Epithelial cell of esophagus (primary cell): ENCODE results near the gene COL8A1.

ENCODE experiments used
- DNase-seq: peaks from one replicate; pipeline ENCODE4 v3.0.0; 2010; ENCODE audit warnings: low read depth
- H3K4me3 ChIP-seq: 2 replicates; pipeline ENCODE4 v1.5.1; 2011; ENCODE audit warnings: mild to moderate bottlenecking, low read length, control low read depth
- TF ChIP-seq, protein P1 (sequence below): IDR thresholded peaks from 2 replicates; pipeline ENCODE4 v1.5.1; 2011; ENCODE audit warnings: low read depth, mild to moderate bottlenecking, low read length, control low read depth, inconsistent platforms; ENCODE audit not compliant: insufficient read depth; ENCODE audit errors: missing control alignments

The COL8A1 gene

DNA sequence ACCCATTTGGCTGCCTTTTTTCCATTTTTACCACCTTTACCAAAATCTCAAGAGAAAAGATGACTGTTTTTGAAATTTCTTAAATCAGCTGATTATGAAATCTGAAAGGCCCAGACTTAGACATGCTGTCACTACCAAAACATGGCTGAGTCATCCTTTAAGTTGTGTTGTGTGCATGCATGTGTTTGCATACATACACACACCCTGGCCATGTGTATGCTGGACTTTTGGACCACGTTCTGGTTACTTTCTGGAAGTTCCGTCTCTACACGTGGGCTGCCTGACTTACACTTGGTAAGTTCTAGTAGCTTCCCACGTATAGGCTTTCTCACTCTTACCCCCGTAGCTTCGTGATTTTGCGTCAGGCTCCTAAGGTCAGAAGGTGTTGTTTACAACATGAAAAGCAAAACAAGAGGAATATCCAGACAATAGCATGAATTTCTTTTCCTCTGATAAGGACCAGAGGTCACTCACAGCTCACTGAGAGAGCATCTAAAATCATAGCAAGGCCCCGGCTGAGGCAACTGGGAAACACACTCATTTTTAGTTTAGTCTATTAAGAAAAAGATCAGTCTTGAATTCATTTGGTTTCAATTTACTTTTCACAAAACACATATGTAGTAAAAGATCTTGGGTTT is 62.4 kb downstream of the COL8A1 start:
- DNase-seq: peak; percentile 64
- no peak overlapping the region for H3K4me3 ChIP-seq
- TF ChIP-seq, protein P1, sequence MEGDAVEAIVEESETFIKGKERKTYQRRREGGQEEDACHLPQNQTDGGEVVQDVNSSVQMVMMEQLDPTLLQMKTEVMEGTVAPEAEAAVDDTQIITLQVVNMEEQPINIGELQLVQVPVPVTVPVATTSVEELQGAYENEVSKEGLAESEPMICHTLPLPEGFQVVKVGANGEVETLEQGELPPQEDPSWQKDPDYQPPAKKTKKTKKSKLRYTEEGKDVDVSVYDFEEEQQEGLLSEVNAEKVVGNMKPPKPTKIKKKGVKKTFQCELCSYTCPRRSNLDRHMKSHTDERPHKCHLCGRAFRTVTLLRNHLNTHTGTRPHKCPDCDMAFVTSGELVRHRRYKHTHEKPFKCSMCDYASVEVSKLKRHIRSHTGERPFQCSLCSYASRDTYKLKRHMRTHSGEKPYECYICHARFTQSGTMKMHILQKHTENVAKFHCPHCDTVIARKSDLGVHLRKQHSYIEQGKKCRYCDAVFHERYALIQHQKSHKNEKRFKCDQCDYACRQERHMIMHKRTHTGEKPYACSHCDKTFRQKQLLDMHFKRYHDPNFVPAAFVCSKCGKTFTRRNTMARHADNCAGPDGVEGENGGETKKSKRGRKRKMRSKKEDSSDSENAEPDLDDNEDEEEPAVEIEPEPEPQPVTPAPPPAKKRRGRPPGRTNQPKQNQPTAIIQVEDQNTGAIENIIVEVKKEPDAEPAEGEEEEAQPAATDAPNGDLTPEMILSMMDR: no peak

DNA sequence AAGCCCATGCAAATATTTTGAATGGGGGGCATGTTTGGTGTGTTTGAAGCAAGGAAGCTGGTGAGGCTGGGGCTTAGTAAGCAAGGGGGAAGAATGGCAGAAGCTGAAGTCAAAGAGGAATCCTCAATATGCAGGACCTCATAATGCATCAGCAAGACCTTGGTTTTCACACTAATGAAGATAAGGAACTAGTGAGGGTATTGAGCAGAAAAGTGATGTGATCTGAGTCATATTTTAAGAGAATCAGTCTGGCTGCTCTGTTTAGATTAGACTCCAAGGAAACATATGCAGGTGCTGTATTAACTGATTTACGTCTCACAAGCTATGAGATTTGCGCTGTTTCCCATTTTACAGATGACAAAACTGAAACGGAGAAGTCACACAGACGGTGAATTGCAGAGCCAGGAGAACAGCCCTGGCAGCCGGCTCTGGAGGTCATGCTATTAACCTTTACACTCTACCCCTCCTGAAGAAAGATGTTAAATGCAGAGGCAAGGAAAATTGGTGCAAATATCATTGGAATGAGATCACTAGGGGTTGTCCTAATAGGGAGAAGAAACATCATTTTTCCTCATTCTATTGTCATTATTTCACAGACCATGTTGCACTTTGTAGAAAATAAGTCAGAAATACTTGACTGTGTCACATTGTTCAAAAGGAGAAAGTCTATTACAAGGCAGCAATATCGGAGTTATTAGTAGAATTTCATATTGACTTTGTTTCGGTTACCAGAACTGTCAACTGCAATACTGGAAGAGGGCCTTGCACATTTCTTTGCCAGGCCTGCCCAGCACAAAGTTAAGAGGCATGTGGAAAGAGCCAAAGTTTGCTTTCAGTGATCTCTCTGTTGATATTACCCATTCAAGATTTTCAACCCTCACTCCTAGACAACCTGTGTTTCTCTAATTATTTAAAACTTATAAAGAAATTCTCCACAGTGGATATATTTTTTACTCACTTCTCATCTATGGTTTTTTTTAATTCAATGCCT is 64.9 kb downstream of the COL8A1 start:
- TF ChIP-seq, protein P1: no peak
- no peak for DNase-seq
- H3K4me3 ChIP-seq: no peak overlapping the region

GRCh38 chr3:99704417-99704816 is 66.0 kb downstream of the COL8A1 start:
- H3K4me3 ChIP-seq: no peak overlapping the region
- TF ChIP-seq, protein P1: no peak
- no peak for DNase-seq

- TF ChIP-seq, protein P1: no peak
- no peak overlapping the region for H3K4me3 ChIP-seq
- DNase-seq: no peak
These were observed 68.0 kb downstream of the COL8A1 start for GRCh38 chr3:99706410-99706809.

DNA sequence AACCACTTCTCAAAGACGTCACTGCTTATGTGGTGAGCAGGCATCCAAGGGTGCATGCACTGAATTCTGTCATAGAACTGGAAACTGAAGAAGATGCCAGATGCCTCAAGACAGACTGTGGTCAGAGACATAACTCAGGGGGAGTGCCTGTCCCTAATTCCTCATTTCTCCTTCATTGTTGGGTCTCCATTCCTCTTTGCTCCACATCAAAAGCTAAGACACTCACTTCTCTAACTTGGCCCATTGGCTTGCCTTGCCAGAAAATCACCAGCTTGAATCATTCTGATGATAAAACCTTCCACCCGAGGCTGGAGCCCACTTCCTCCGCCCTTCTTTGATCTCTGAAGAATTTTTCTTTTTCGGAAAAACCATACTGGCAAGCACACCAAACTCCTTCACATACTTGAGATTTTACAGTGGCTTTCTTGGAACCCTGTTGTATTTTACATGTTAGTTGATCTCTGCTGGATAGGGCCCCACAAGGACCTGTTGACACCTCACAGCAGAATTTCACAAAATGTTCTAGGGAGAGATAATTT is 69.9 kb downstream of the COL8A1 start:
- no peak for DNase-seq
- TF ChIP-seq, protein P1: no peak
- no peak overlapping the region for H3K4me3 ChIP-seq

DNA sequence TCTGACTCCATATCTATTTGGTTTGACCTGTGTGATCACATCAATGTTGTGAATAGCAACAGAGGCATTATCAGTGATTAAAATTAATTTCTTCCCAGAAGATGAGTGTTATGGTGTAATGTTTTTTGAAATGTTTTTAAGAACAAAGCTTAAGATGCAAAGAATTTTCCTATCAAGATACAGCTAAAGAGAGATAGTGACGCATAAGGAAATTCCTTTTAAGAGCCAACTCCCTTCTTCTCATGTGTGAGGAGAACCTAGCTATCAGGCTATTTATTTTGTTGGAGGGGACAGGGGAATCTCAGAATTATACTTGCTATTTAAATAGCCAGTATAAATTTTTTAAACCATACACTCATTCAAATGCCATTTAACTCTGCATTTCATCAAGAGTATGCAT is 71.3 kb downstream of the COL8A1 start:
- TF ChIP-seq, protein P1: no peak
- H3K4me3 ChIP-seq: no peak overlapping the region
- no peak for DNase-seq
